Esophagus muscularis mucosa (tissue), 4 donors: ENCODE data around the gene HID1. TPM values are rescaled to one million over a fixed set of nuclear protein-coding genes. Genes with fewer than 3 reads are reported as not detected.

Source experiments
- DNase-seq: peaks from one replicate; pipeline ENCODE4 v3.0.0-alpha.2; 2017; ENCODE audit errors: extremely low spot score
- H3K27ac ChIP-seq, 4 donors: fragments of 200-600 bp; sonication (generic); replicated peaks in 1 of 4; 1 replicate in 3 of 4; 2 replicates in 1 of 4; pipeline ENCODE4 v1.5.1; 2016 to 2019; ENCODE audit warnings: mild to moderate bottlenecking in 1 of 4
- H3K27me3 ChIP-seq, 4 donors: fragments of 200-600 bp; sonication (generic); one replicate each; pipeline versions ENCODE4 v1.5.1 to v1.6.0; 2016 to 2019
- H3K36me3 ChIP-seq, 4 donors: fragments of 200-600 bp; sonication (generic); one replicate each; pipeline ENCODE4 v1.5.1; 2016 to 2019
- H3K4me1 ChIP-seq, 4 donors: fragments of 200-600 bp; sonication (generic); one replicate each; pipeline ENCODE4 v1.5.1; 2016 to 2019
- H3K4me3 ChIP-seq, 4 donors: fragments of 200-600 bp; sonication (generic); 1 replicate in 2 of 4; 2 replicates in 2 of 4; pipeline ENCODE4 v1.5.1; 2016 to 2019; ENCODE audit warnings: mild to moderate bottlenecking in 4 of 4, moderate library complexity in 1 of 4
- H3K9me3 ChIP-seq, 4 donors: fragments of 200-600 bp; sonication (generic); 1 replicate in 3 of 4; 2 replicates in 1 of 4; pipeline ENCODE4 v1.5.1; 2016 to 2019
- CTCF ChIP-seq, 3 experiments: fragments of 200-600 bp in 2 of 3; fragments of 450-650 bp in 1 of 3; sonication (generic) in 2 of 3; IDR thresholded peaks; one replicate each; pipeline ENCODE4 v1.5.1; 2017 to 2019; ENCODE audit warnings: antibody characterized with exemption in 3 of 3, mild to moderate bottlenecking in 2 of 3, moderate library complexity in 1 of 3
- EP300 ChIP-seq: sonication (generic); formaldehyde crosslinking; IDR thresholded peaks from one replicate; pipeline ENCODE4 v1.6.1; 2017; ENCODE audit warnings: antibody characterized with exemption
- POLR2A ChIP-seq: fragments of 450-650 bp; IDR thresholded peaks from one replicate; pipeline ENCODE4 v1.6.1; 2017; ENCODE audit warnings: antibody characterized with exemption, moderate library complexity, mild to moderate bottlenecking, low read depth
- POLR2AphosphoS5 ChIP-seq, 2 donors: sonication (generic); formaldehyde crosslinking; IDR thresholded peaks; one replicate each; pipeline ENCODE4 v1.6.1; 2017; ENCODE audit warnings: antibody characterized with exemption in 2 of 2
- WGBS: methylation state at CpG from one replicate; pipeline ENCODE4 v1.1.5; 2018; 5-methylcytosine and 5-hydroxymethylcytosine counted together
- intact Hi-C: fragments of 100-400 bp; cut with DNase I; formaldehyde crosslinking; loops from one replicate; pipeline ENCODE4 v1.15.1; 2023
- total RNA-seq, 4 donors: library from RNA; depleted of rRNA; stranded (reverse); fragments of >200 nt; gene quantifications; one replicate each; pipeline versions ENCODE4 v1.1.0 to v1.2.1, GENCODE V29; 2016

The HID1 gene
- total RNA-seq, 4 donors from 2014 or later = 4.5 to 17.1 (median 10.9) TPM

DNA sequence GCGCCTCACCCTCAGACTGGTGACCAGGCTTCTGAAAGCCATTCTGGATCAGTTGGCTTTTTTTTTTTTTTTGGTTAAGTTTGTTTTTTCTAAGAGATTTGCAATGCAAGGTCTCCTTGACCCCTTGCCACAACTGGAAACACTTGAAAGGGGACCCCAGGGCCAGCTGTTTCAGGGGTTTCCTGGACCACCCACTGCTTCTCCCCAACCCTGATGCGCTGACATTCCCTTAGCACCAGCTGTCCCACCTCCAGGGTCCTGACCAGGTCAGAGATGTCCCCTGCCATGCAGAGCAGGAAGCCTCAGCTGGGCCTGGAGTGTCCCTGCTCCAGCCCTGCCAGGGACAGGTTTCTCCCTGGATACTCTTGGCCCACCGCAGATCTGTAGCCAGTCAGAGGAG, 31.8 kb upstream of the HID1 start:
- WGBS = 100% methylated on average over 2 of the region's 3 CpGs
- peaks cover 0 to 6% (median 0%) of the 10 kb centered on the region in 4 donors for H3K4me1 ChIP-seq
- TF ChIP-seq POLR2AphosphoS5 (IDR thresholded peaks at IDR 0.05) (no peak), EP300 (no peak), POLR2A (no peak)
- H3K4me3 ChIP-seq = no peak overlapping the region
- peaks cover 31 to 66% (median 61%) of the 10 kb centered on the region in 4 donors for H3K36me3 ChIP-seq
- H3K27ac ChIP-seq = no peak overlapping the region
- intact Hi-C loops = no loop called here
- no peaks in the 10 kb centered on the region for H3K9me3 ChIP-seq
- no peaks in the 10 kb centered on the region for H3K27me3 ChIP-seq
- no peak for DNase-seq

GRCh38 chr17:75003957-75004355, 31.4 kb upstream of the HID1 start:
- intact Hi-C loops = no loop called here
- Histone ChIP-seq H3K4me3 (no peak overlapping the region), H3K9me3 (no peaks in the 10 kb centered on the region), H3K36me3 (peaks cover 32 to 67% (median 62%) of the 10 kb centered on the region in 4 donors), H3K27ac (no peak overlapping the region), H3K4me1 (peaks cover 0 to 10% (median 0%) of the 10 kb centered on the region in 4 donors), H3K27me3 (no peaks in the 10 kb centered on the region)
- DNase-seq = no peak
- TF ChIP-seq EP300 (no peak), POLR2AphosphoS5 (IDR thresholded peaks at IDR 0.05) (no peak), POLR2A (no peak), CTCF (IDR thresholded peaks at IDR 0.05) (no peak)
- WGBS = 87% methylated on average over 9 of the region's 19 CpGs

DNA sequence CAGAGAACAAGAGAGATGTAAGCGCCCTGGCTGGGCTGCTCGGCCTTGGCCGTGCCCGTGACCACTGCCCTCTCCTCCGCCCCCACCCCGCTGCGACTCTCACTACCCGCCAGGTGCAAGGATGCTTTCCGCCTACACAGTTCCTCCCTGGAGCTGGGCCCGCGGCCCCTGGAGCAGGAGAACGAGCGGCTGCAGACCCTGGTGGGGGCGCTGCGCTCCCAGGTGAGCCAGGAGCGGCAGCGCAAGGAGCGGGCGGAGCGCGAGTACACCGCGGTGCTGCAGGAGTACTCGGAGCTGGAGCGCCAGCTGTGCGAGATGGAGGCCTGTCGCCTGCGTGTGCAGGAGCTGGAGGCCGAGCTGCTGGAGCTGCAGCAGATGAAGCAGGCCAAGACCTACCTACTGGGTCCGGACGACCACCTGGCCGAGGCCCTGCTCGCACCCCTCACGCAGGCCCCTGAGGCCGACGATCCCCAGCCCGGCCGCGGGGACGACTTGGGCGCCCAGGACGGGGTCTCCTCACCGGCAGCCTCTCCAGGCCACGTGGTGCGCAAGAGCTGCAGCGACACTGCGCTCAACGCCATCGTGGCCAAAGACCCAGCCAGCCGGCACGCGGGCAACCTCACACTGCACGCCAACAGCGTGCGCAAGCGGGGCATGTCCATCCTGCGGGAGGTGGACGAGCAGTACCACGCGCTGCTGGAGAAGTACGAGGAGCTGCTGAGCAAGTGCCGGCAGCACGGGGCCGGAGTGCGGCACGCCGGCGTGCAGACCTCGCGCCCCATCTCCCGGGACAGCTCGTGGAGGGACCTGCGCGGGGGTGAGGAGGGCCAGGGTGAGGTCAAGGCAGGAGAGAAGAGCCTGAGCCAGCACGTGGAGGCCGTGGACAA, 30.8 kb upstream of the HID1 start:
- H3K27ac ChIP-seq = no peak overlapping the region
- intact Hi-C loops = no loop called here
- peaks cover 32 to 67% (median 62%) of the 10 kb centered on the region in 4 donors for H3K36me3 ChIP-seq
- WGBS = 86% methylated on average over 46 of the region's 76 CpGs
- peaks cover 0 to 14% (median 0%) of the 10 kb centered on the region in 4 donors for H3K4me1 ChIP-seq
- TF ChIP-seq CTCF (IDR thresholded peaks at IDR 0.05) = no peak
- no peak for TF ChIP-seq POLR2AphosphoS5 (IDR thresholded peaks at IDR 0.05)
- TF ChIP-seq EP300 = no peak
- TF ChIP-seq POLR2A = no peak
- no peaks in the 10 kb centered on the region for H3K27me3 ChIP-seq
- DNase-seq = no peak
- H3K4me3 ChIP-seq = no peak overlapping the region
- H3K9me3 ChIP-seq = no peaks in the 10 kb centered on the region

DNA sequence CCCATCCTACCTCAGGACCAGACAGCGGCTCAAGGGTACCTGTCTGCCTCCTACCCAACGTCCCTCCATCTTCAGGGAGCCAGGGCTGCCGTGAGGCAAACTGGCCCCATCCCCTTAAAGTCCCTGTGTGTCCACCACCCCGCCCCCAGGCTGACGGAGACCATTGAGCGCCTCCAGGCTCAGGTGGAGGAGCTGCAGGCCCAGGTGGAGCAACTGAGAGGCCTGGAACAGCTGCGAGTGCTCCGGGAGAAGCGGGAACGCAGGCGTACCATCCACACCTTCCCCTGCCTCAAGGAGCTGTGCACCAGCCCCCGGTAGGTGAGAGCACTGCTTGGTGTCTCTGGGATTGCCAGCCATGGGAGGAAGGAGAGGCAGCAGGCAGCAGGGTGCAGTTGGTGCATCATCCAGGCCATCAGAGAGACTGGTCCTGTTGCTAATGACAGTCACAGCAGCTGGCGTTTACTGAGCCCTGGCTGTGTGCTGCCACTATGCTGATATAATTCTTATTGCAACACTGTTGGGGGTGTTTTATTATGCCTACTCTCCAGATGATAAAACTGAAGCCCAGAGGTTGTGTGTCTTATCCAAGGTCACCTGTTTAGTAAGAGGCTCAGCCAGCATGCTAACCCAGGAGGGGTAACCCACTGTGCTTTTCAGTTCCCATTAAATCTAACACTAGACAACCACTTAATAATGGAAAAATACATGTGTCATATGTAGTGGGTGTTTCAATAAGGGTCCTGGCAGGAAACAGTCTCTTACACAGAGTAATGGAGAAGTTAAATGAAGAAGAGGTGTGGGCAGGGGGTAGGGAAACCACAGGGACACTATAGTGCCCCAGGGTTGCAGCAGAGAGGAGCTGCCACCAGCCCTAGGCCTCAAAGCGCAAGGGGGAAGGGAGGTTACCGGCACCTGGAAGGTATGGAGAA, 29.6 kb upstream of the HID1 start:
- Histone ChIP-seq H3K4me1 (peaks cover 0 to 18% (median 0%) of the 10 kb centered on the region in 4 donors), H3K27ac (no peak overlapping the region), H3K4me3 (no peak overlapping the region), H3K27me3 (no peaks in the 10 kb centered on the region), H3K9me3 (no peaks in the 10 kb centered on the region), H3K36me3 (peaks cover 32 to 67% (median 62%) of the 10 kb centered on the region in 4 donors)
- DNase-seq = no peak
- TF ChIP-seq POLR2A = no peak
- TF ChIP-seq CTCF (IDR thresholded peaks at IDR 0.05) = no peak
- intact Hi-C loops = no loop called here
- 79% methylated on average over 5 of the region's 15 CpGs for WGBS

DNA sequence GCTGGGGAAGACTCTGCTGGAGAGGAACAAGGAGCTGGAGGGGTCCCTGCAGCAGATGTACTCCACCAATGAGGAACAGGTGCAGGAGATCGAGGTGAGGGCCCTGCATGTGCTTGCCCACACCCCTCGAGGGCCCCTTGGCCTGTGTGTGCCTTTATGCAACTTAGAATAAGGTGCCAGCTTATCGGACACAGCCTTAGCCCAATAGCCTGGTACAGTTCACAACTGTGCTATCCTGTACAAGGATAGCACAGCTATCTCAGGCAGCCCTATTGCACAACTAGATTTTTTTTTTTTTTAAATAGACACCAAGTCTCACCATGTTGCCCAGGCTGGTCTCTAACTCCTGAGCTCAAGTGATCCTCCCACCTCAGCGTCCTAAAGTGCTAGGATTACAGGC, 27.0 kb upstream of the HID1 start:
- Histone ChIP-seq H3K4me3 (no peak overlapping the region), H3K36me3 (peaks cover 32 to 58% (median 53%) of the 10 kb centered on the region in 4 donors), H3K27me3 (no peaks in the 10 kb centered on the region), H3K27ac (no peak overlapping the region), H3K9me3 (no peaks in the 10 kb centered on the region), H3K4me1 (peaks cover 0 to 18% (median 0%) of the 10 kb centered on the region in 4 donors)
- intact Hi-C loops = no loop called here
- TF ChIP-seq EP300 (no peak), CTCF (IDR thresholded peaks at IDR 0.05) (no peak), POLR2AphosphoS5 (IDR thresholded peaks at IDR 0.05) (no peak)
- DNase-seq = no peak
- WGBS = 84% methylated on average over 4 of the region's 4 CpGs
